Fibroblast of lung (primary cell): ENCODE results near the gene S100A9. TPM values are rescaled to one million over a fixed set of nuclear protein-coding genes. Genes with fewer than 3 reads are reported as not detected.

ENCODE experiments used
- DNase-seq, 2 donors: peaks; one replicate each; pipeline versions ENCODE4 v3.0.0 to v3.0.0-alpha.2; 2010; ENCODE audit warnings: low read depth in 2 of 2
- H2AFZ ChIP-seq: 2 replicates; pipeline ENCODE4 v1.5.1; 2012; ENCODE audit warnings: low read length, control low read depth, inconsistent platforms
- H3K27ac ChIP-seq: 2 replicates; pipeline ENCODE4 v1.5.1; 2011; ENCODE audit warnings: low read length, control low read depth; ENCODE audit not compliant: insufficient read depth
- H3K27me3 ChIP-seq: 2 replicates; pipeline ENCODE4 v1.5.1; 2011; ENCODE audit warnings: mild to moderate bottlenecking, low read length; ENCODE audit not compliant: control insufficient read depth, insufficient read depth
- H3K36me3 ChIP-seq: 2 replicates; pipeline ENCODE4 v1.5.1; 2011; ENCODE audit warnings: low read length; ENCODE audit not compliant: control insufficient read depth, insufficient read depth
- H3K4me1 ChIP-seq: 2 replicates; pipeline ENCODE4 v1.5.1; 2011; ENCODE audit warnings: low read length; ENCODE audit not compliant: control insufficient read depth, insufficient read depth; ENCODE audit errors: extremely low read depth
- H3K4me2 ChIP-seq: 2 replicates; pipeline ENCODE4 v1.5.1; 2011; ENCODE audit warnings: low read length, control low read depth; ENCODE audit not compliant: insufficient read depth; ENCODE audit errors: extremely low read depth
- H3K4me3 ChIP-seq, 4 experiments: fragments of 200-600 bp in 1 of 4; sonication (generic) in 1 of 4; replicated peaks in 1 of 4; 2 replicates each; pipeline ENCODE4 v1.5.1; 2011 to 2016; ENCODE audit warnings: low read length in 4 of 4, low read depth in 3 of 4, mild to moderate bottlenecking in 3 of 4, control low read depth in 2 of 4, inconsistent platforms in 1 of 4, mixed read lengths in 1 of 4; ENCODE audit not compliant: insufficient read depth in 1 of 4; ENCODE audit errors: control extremely low read depth in 1 of 4
- H3K79me2 ChIP-seq: 2 replicates; pipeline ENCODE4 v1.5.1; 2012; ENCODE audit warnings: mild to moderate bottlenecking, low read length, inconsistent platforms; ENCODE audit not compliant: control insufficient read depth, insufficient read depth
- H3K9ac ChIP-seq: 2 replicates; pipeline ENCODE4 v1.5.1; 2011; ENCODE audit warnings: mild to moderate bottlenecking, low read length, control low read depth; ENCODE audit not compliant: insufficient read depth
- H3K9me3 ChIP-seq: 2 replicates; pipeline ENCODE4 v1.5.1; 2012; ENCODE audit warnings: low read depth, low read length; ENCODE audit not compliant: control insufficient read depth, insufficient read depth
- H4K20me1 ChIP-seq: 2 replicates; pipeline ENCODE4 v1.5.1; 2011; ENCODE audit warnings: low read length; ENCODE audit not compliant: control insufficient read depth, insufficient read depth; ENCODE audit errors: extremely low read depth
- EZH2 ChIP-seq: IDR thresholded peaks from 2 replicates; pipeline ENCODE4 v1.5.1; 2012; ENCODE audit warnings: low read length, control low read depth, mild to moderate bottlenecking; ENCODE audit errors: missing control alignments
- polyA plus RNA-seq, 2 donors: library from polyadenylated mRNA; depleted of rRNA in 1 of 2; stranded (reverse) in 1 of 2; unstranded in 1 of 2; fragments of >200 nt; gene quantifications; 2 replicates each; pipeline ENCODE4 v1.2.1, GENCODE V29; 2011 to 2012; ENCODE audit warnings: missing spikeins in 1 of 2
- total RNA-seq: library from RNA; depleted of rRNA; stranded (reverse); fragments of >200 nt; gene quantifications from 2 replicates; pipeline ENCODE4 v1.2.1, GENCODE V29; 2014
- TF ChIP-seq, protein P1 (sequence below), 2 donors: IDR thresholded peaks in 1 of 2; conservative IDR thresholded peaks in 1 of 2; 1 replicate in 1 of 2; 2 replicates in 1 of 2; pipeline ENCODE4 v1.5.1; 2011 to 2012; ENCODE audit warnings: low read length in 2 of 2, control low read depth in 1 of 2, inconsistent platforms in 1 of 2, low read depth in 1 of 2, mild to moderate bottlenecking in 1 of 2

S100A9 gene
- total and polyA plus RNA-seq, 2 donors (not counting 1 experiment from before 2014, with no cell fraction given) = not detected

- no peaks in the 10 kb centered on the region for H3K36me3 ChIP-seq
- no peak overlapping the region for H3K9ac ChIP-seq
- H2AFZ ChIP-seq = no peak overlapping the region
- peaks cover under 1% of the 10 kb centered on the region for H3K27me3 ChIP-seq
- no peaks in the 10 kb centered on the region for H3K4me1 ChIP-seq
- no peaks in the 10 kb centered on the region for H3K79me2 ChIP-seq
- no peak overlapping the region for H3K4me2 ChIP-seq
- H3K27ac ChIP-seq = no peak overlapping the region
- no peak for TF ChIP-seq EZH2
- TF ChIP-seq, protein P1, sequence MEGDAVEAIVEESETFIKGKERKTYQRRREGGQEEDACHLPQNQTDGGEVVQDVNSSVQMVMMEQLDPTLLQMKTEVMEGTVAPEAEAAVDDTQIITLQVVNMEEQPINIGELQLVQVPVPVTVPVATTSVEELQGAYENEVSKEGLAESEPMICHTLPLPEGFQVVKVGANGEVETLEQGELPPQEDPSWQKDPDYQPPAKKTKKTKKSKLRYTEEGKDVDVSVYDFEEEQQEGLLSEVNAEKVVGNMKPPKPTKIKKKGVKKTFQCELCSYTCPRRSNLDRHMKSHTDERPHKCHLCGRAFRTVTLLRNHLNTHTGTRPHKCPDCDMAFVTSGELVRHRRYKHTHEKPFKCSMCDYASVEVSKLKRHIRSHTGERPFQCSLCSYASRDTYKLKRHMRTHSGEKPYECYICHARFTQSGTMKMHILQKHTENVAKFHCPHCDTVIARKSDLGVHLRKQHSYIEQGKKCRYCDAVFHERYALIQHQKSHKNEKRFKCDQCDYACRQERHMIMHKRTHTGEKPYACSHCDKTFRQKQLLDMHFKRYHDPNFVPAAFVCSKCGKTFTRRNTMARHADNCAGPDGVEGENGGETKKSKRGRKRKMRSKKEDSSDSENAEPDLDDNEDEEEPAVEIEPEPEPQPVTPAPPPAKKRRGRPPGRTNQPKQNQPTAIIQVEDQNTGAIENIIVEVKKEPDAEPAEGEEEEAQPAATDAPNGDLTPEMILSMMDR (conservative IDR thresholded peaks at IDR 0.05 in 1 of 2, IDR thresholded peaks at IDR 0.05 in 1 of 2; ENCODE audit: low read depth in 1 of 2, low read length in 2 of 2) = no peak
- H4K20me1 ChIP-seq = no peaks in the 10 kb centered on the region
- DNase-seq = no peak
- no peak overlapping the region for H3K4me3 ChIP-seq
- no peaks in the 10 kb centered on the region for H3K9me3 ChIP-seq
These were observed 7.2 kb upstream of the S100A9 start for GRCh38 chr1:153350321-153350957.

DNA sequence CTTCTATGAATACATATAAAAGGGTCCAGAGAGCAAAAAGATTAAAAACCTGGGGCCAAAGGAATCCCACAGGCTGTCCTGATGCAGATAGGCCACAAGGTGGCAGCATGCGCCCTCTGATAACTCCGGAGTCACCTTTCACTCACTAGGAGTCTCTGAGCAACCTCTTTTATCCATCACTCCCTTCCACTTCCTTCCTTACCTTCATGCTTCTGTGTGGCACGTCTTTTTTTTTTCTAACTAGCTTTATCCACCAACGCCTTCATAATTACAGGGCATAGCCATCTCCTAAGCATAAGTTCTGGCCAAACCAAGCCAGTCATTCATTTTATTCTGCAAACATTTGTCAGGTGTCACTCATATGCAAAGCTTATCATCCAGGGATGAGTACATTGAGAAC is 5.1 kb upstream of the S100A9 start:
- Histone ChIP-seq H3K79me2 (no peaks in the 10 kb centered on the region), H2AFZ (no peak overlapping the region), H3K9me3 (no peaks in the 10 kb centered on the region), H3K4me3 (no peak overlapping the region), H3K27me3 (no peaks in the 10 kb centered on the region), H3K9ac (no peak overlapping the region), H3K27ac (no peak overlapping the region), H3K36me3 (no peaks in the 10 kb centered on the region), H3K4me1 (no peaks in the 10 kb centered on the region), H4K20me1 (no peaks in the 10 kb centered on the region), H3K4me2 (no peak overlapping the region)
- peak; percentile 47 to 73 for DNase-seq
- TF ChIP-seq, protein P1 (conservative IDR thresholded peaks at IDR 0.05 in 1 of 2, IDR thresholded peaks at IDR 0.05 in 1 of 2; ENCODE audit: low read depth in 1 of 2, low read length in 2 of 2) = peak; percentile 91
- TF ChIP-seq EZH2 = no peak

DNA sequence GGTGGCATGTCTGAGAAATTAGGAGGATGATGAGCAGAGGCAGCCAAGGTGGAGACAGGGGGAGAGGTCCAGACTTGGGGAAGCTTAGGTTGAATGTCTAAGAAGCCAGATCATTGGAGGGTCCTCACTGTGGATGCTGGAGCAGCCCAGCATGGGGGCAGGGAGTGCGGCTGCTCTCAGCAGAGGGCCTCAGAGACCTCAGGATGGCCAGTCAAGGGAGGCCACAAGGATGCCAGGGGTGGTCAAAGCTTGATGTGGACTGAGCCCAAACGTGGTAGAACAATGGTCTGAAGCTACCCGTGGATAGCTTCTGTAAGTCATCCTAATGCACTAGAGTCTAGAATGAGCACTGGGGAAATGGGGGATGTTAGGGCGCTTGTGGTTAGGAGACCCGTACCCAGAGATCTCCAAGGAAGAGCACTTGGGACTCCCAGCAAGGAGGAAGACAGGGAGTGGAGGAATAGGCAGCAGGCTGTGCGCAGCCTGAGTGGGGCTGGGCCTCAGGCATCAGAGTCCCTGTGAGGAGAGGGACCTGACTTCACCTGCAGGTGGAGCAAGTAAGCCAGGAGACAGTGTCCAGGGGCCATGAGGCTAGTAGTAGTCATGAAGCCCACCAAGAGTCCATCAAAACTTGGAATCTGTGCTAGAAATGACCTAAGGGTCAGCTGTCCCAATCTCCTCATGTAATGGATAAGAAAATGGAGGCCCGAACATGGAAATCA is 4.3 kb upstream of the S100A9 start:
- DNase-seq = peak; percentile 4 to 6
- no peak overlapping the region for H3K4me2 ChIP-seq
- no peak overlapping the region for H2AFZ ChIP-seq
- H3K27me3 ChIP-seq = no peaks in the 10 kb centered on the region
- no peaks in the 10 kb centered on the region for H3K9me3 ChIP-seq
- no peaks in the 10 kb centered on the region for H3K36me3 ChIP-seq
- no peak overlapping the region for H3K27ac ChIP-seq
- no peak overlapping the region for H3K9ac ChIP-seq
- TF ChIP-seq EZH2 = no peak
- TF ChIP-seq, protein P1 (conservative IDR thresholded peaks at IDR 0.05 in 1 of 2, IDR thresholded peaks at IDR 0.05 in 1 of 2; ENCODE audit: low read depth in 1 of 2, low read length in 2 of 2) = peak; percentile 19 to 49
- no peaks in the 10 kb centered on the region for H3K79me2 ChIP-seq
- no peak overlapping the region for H3K4me3 ChIP-seq
- H4K20me1 ChIP-seq = no peaks in the 10 kb centered on the region
- H3K4me1 ChIP-seq = no peaks in the 10 kb centered on the region
